ENCODE data around the gene SLC13A2.

Gene SLC13A2

GRCh38 chr17:28540231-28540630, 66.8 kb downstream of the SLC13A2 start:
- no peak for DNase-seq

- DNase-seq: no peak
Measured at GRCh38 chr17:28541439-28541838, 68.0 kb downstream of the SLC13A2 start.

GRCh38 chr17:28544402-28545140, 71.1 kb downstream of the SLC13A2 start:
- no peak for DNase-seq

DNA sequence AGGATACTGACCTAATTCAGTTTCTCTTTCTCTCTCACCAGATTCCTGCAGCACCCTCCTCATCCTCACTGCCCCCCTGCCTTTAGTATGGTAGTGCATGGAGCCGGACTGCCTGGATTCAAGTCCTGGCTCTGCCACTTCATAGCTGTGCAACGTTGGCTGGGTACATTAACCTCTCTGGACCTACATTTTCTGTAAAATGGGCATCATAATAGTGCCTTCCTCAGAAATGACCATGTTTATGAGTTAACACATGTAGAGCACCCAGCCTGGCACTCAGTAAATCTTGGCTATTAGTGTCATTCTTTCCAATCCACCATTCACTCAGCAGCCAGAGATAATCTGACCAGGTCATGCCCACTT, 71.7 kb downstream of the SLC13A2 start:
- no peak for DNase-seq

DNA sequence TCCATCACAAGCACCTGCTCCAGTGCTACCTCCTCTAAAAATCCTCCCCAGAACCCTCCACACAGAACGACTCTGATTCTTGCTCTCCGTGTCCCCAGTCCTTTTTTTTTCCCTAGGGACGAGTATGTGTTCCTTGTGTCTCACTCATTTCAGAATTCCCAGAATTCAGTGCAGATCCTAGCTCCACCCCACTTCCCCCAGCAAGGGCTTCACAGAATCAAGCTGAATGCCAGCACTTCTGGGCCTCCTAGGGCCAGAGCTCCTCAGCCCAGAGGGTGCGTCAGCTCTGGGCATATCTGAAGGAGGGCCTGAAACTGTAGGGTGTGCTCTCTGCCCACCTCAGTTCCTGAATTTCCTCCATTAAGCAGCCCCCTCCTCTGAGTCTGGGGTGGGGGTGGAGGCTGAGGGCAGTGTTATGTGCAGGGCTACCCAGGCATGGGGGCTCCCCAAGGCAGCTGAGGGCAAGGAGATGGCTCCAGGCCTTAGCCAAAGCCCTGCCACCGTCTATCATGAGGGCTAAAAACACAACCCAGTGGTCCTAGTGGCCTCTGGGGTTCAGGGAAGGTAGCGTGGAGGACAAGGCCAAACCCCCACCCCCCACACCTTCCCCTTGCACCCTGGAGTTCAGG, 72.5 kb downstream of the SLC13A2 start:
- no peak for DNase-seq

DNA sequence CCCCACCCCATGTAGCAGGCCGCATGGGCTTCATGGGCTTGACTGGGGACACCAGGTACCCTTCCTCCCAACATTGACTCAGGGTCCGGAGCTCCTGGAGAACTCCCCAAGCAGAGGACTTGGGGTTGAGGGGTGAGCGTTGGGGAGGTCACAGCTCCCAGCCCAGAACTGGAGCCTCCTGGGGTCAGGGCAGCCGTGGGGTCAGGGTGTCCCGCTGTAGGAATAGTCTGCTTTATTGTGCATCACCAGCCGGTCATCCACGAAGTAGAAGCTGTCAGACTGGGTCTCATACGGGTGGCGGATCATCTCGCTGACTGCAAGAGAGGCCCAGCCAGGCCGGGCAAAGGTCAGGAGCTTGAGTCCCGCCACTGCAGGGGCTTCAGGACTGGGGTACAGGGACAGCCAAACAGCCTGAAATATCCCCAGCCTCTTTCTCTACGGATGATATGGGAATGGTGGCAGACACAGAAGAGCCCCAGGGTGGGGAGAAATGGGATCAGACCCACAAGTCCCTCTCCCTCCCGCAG, 73.7 kb downstream of the SLC13A2 start:
- no peak for DNase-seq

Data from CD4-positive, alpha-beta T cell treated with Interleukin-17A for 4 hours (primary cell).